ENCODE results near the gene ZNF205.
"Not testable (repeated sequence)": the region's sequence is repeated elsewhere in the genome, so short reads cannot be mapped to it uniquely, and the experiment has no call there.

Gene ZNF205

GRCh38 chr16:3164121-3164991, 52.0 kb downstream of the ZNF205 start:
- H3K27ac ChIP-seq, result no peak overlapping the region
- no peak for TF ChIP-seq ZFX (IDR thresholded peaks at IDR 0.05; ENCODE audit: borderline replicate concordance)

- H3K27ac ChIP-seq, result no peak overlapping the region
- no peak for TF ChIP-seq CTCF (IDR thresholded peaks at IDR 0.05)
- TF ChIP-seq ZFX (IDR thresholded peaks at IDR 0.05; ENCODE audit: borderline replicate concordance), result no peak
Observed at GRCh38 chr16:3165111-3165822, 52.9 kb downstream of the ZNF205 start.

GRCh38 chr16:3166505-3166886, 54.1 kb downstream of the ZNF205 start:
- TF ChIP-seq CTCF (IDR thresholded peaks at IDR 0.05) (no peak), ZFX (IDR thresholded peaks at IDR 0.05; ENCODE audit: borderline replicate concordance) (no peak)
- H3K27ac ChIP-seq, result no peak overlapping the region

GRCh38 chr16:3168729-3169128, 56.3 kb downstream of the ZNF205 start:
- not testable (repeated sequence) for H3K27ac ChIP-seq

Measured in 22Rv1 (cell line).